HepG2 (cell line): ENCODE measurements around the gene DYNC2I2. TPM values are rescaled to one million over a fixed set of nuclear protein-coding genes. Genes with fewer than 3 reads are reported as not detected.

Source experiments
- ARHGAP35 ChIP-seq: sonication (generic); formaldehyde crosslinking; IDR thresholded peaks from 2 replicates; pipeline ENCODE4 v1.9.0; 2022; ENCODE audit warnings: mild to moderate bottlenecking, inconsistent platforms, moderate library complexity, missing genetic modification reagents, borderline replicate concordance
- ATF1 ChIP-seq: IDR thresholded peaks from 2 replicates; pipeline ENCODE4 v1.6.1; 2016; ENCODE audit warnings: mild to moderate bottlenecking, control low read depth
- FOXA3 ChIP-seq: IDR thresholded peaks from 2 replicates; pipeline ENCODE4 v1.6.1; 2016; ENCODE audit warnings: missing genetic modification reagents, missing compliant biosample characterization
- HNRNPK ChIP-seq: fragments of 200-400 bp; formaldehyde crosslinking; IDR thresholded peaks from 2 replicates; pipeline ENCODE4 v1.6.1; 2018; ENCODE audit warnings: low read length, low read depth, moderate library complexity, mild to moderate bottlenecking; ENCODE audit not compliant: poor library complexity, severe bottlenecking
- ISL2 ChIP-seq: sonication (generic); formaldehyde crosslinking; IDR thresholded peaks from 2 replicates; pipeline ENCODE4 v1.5.0; 2020; ENCODE audit warnings: missing genetic modification reagents
- MZF1 ChIP-seq: sonication (generic); formaldehyde crosslinking; IDR thresholded peaks from 2 replicates; pipeline ENCODE4 v1.8.1; 2023; ENCODE audit warnings: mild to moderate bottlenecking, missing genetic modification reagents, borderline replicate concordance
- NFE2L2 ChIP-seq: fragments of 150-350 bp; IDR thresholded peaks from 2 replicates; pipeline ENCODE4 v1.6.1; 2014; ENCODE audit warnings: low read length
- PATZ1 ChIP-seq: sonication (generic); formaldehyde crosslinking; IDR thresholded peaks from 2 replicates; pipeline ENCODE4 v1.4.0; 2020; ENCODE audit warnings: missing genetic modification reagents
- REXO4 ChIP-seq: sonication (generic); formaldehyde crosslinking; IDR thresholded peaks from 2 replicates; pipeline ENCODE4 v1.8.0; 2022; ENCODE audit warnings: missing genetic modification reagents, mild to moderate bottlenecking, borderline replicate concordance
- RFX3 ChIP-seq: IDR thresholded peaks from 2 replicates; pipeline ENCODE4 v1.6.1; 2016; ENCODE audit warnings: missing biosample characterization, missing genetic modification reagents
- SMAD1 ChIP-seq: sonication (generic); formaldehyde crosslinking; IDR thresholded peaks from 2 replicates; pipeline ENCODE4 v1.4.0; 2020; ENCODE audit warnings: missing genetic modification reagents, low read depth, mild to moderate bottlenecking, borderline replicate concordance
- SPEN ChIP-seq: sonication (generic); formaldehyde crosslinking; IDR thresholded peaks from 2 replicates; pipeline ENCODE4 v1.5.1; 2020; ENCODE audit warnings: low read depth, mild to moderate bottlenecking, missing genetic modification reagents
- STAT6 ChIP-seq: sonication (generic); formaldehyde crosslinking; IDR thresholded peaks from 2 replicates; pipeline ENCODE4 v1.4.0; 2020; ENCODE audit warnings: missing genetic modification reagents, mild to moderate bottlenecking, borderline replicate concordance
- ZFP82 ChIP-seq: sonication (generic); formaldehyde crosslinking; IDR thresholded peaks from 2 replicates; pipeline ENCODE4 v1.5.1; 2020; ENCODE audit warnings: mild to moderate bottlenecking, missing genetic modification reagents, borderline replicate concordance
- ZNF235 ChIP-seq: sonication (generic); formaldehyde crosslinking; IDR thresholded peaks from 2 replicates; pipeline ENCODE4 v1.8.1; 2023; ENCODE audit warnings: mild to moderate bottlenecking, missing genetic modification reagents, borderline replicate concordance
- ZNF275 ChIP-seq: sonication (generic); formaldehyde crosslinking; IDR thresholded peaks from 2 replicates; pipeline ENCODE4 v1.8.0; 2022; ENCODE audit warnings: missing genetic modification reagents, mild to moderate bottlenecking, inconsistent platforms, borderline replicate concordance
- ZNF282 ChIP-seq: fragments of 450-650 bp; IDR thresholded peaks from 2 replicates; pipeline ENCODE4 v1.6.1; 2018; ENCODE audit not compliant: partially characterized antibody
- ZNF33A ChIP-seq: sonication (generic); formaldehyde crosslinking; IDR thresholded peaks from 2 replicates; pipeline ENCODE4 v1.5.1; 2020; ENCODE audit warnings: missing genetic modification reagents, mild to moderate bottlenecking, moderate library complexity, borderline replicate concordance
- ZNF33B ChIP-seq: sonication (generic); formaldehyde crosslinking; IDR thresholded peaks from 2 replicates; pipeline ENCODE4 v1.5.1; 2020; ENCODE audit warnings: mild to moderate bottlenecking, missing genetic modification reagents
- ZNF563 ChIP-seq: sonication (generic); formaldehyde crosslinking; IDR thresholded peaks from 2 replicates; pipeline ENCODE4 v1.8.0; 2022; ENCODE audit warnings: mild to moderate bottlenecking, moderate library complexity, missing genetic modification reagents
- ZNF768 ChIP-seq: sonication (generic); formaldehyde crosslinking; IDR thresholded peaks from 2 replicates; pipeline ENCODE4 v1.4.0; 2020; ENCODE audit warnings: missing genetic modification reagents
- polyA plus RNA-seq, 8 experiments: library from polyadenylated mRNA; depleted of rRNA in 3 of 8; stranded (reverse) in 7 of 8; unstranded in 1 of 8; fragments of >200 nt; fragmentation: Illumina TruSeq in 4 of 8; extraction: Trizol in 4 of 8; gene quantifications; 2 replicates each; pipeline versions ENCODE4 v1.2.1 to v1.2.3, GENCODE V29; 2011 to 2016; ENCODE audit warnings: low read depth in 4 of 8, missing spikeins in 1 of 8, mixed read lengths in 1 of 8; ENCODE audit not compliant: insufficient read depth in 1 of 8
- total RNA-seq, 5 experiments: library from RNA; depleted of rRNA; stranded (reverse); fragments of >200 nt; fragmentation: Illumina TruSeq; extraction: Trizol; gene quantifications; 2 replicates each; pipeline ENCODE4 v1.2.3, GENCODE V29; 2016; ENCODE audit warnings: low read depth in 1 of 5

DYNC2I2 gene
- total and polyA plus RNA-seq, 2 of the 13 experiments (the other 11 are each of a cell fraction or from before 2014, with no cell fraction given) = 13.7 to 40.2 TPM

- TF ChIP-seq PATZ1 (peak; percentile 34), ZNF563 (CRISPR knock-in tag) (peak; percentile 83), ATF1 (CRISPR knock-in tag) (peak; percentile 82), ZNF235 (CRISPR knock-in tag) (no peak), FOXA3 (peak; percentile 40), ARHGAP35 (CRISPR knock-in tag) (0 out of 2 replicates have a peak, but pooled peaks have one; percentile 48), HNRNPK (peak; percentile 54), ZNF33A (CRISPR knock-in tag) (peak; percentile 84; the same call in 1 of the 2 replicates), REXO4 (CRISPR knock-in tag) (no peak), SMAD1 (CRISPR knock-in tag) (no peak), ZNF275 (CRISPR knock-in tag) (peak; percentile 74), NFE2L2 (no peak), ISL2 (CRISPR knock-in tag) (peak; percentile 69; the same call in 1 of the 2 replicates), MZF1 (no peak), SPEN (CRISPR knock-in tag) (peak; percentile 84), ZNF282 (no peak), RFX3 (CRISPR knock-in tag) (peak; percentile 92), ZFP82 (CRISPR knock-in tag) (peak; percentile 91; the same call in 1 of the 2 replicates), ZNF768 (CRISPR knock-in tag) (peak; percentile 39; the same call in 1 of the 2 replicates), STAT6 (no peak), ZNF33B (no peak)
These were observed at the start of gene DYNC2I2 (continued) for GRCh38 chr9:128656416-128657343.
